Gastrocnemius medialis (tissue), 4 donors: ENCODE measurements around the gene PPY. TPM values are rescaled to one million over a fixed set of nuclear protein-coding genes. Genes with fewer than 3 reads are reported as not detected.

ENCODE experiments used
- ATAC-seq, 2 donors: fragments of 150-250 bp; one replicate each; pipeline ENCODE4 v1.9.1; 2016
- DNase-seq, 2 donors: peaks; one replicate each; pipeline ENCODE4 v3.0.0-alpha.2; 2019
- H3K27ac ChIP-seq, 4 donors: fragments of 200-600 bp; sonication (generic); 1 replicate in 1 of 4; 2 replicates in 3 of 4; pipeline ENCODE4 v1.5.1; 2016 to 2018; ENCODE audit warnings: mild to moderate bottlenecking in 2 of 4, moderate library complexity in 1 of 4
- H3K27me3 ChIP-seq, 3 donors: fragments of 200-600 bp; sonication (generic) in 2 of 3; 1 replicate in 1 of 3; 2 replicates in 2 of 3; pipeline versions ENCODE4 v1.5.1 to v1.6.0; 2016 to 2019; ENCODE audit warnings: mild to moderate bottlenecking in 1 of 3, moderate library complexity in 1 of 3
- H3K36me3 ChIP-seq, 2 donors: fragments of 200-600 bp; sonication (generic) in 1 of 2; one replicate each; pipeline ENCODE4 v1.5.1; 2017 to 2018
- H3K4me1 ChIP-seq, 2 donors: fragments of 200-600 bp; sonication (generic) in 1 of 2; one replicate each; pipeline ENCODE4 v1.5.1; 2016 to 2017; ENCODE audit warnings: mild to moderate bottlenecking in 2 of 2
- H3K4me3 ChIP-seq, 4 donors: fragments of 200-600 bp; sonication (generic) in 3 of 4; 1 replicate in 1 of 4; 2 replicates in 3 of 4; pipeline ENCODE4 v1.5.1; 2016 to 2019; ENCODE audit warnings: mild to moderate bottlenecking in 2 of 4
- H3K9me3 ChIP-seq, 3 donors: fragments of 200-600 bp; sonication (generic) in 2 of 3; 1 replicate in 1 of 3; 2 replicates in 2 of 3; pipeline ENCODE4 v1.5.1; 2016 to 2019
- CTCF ChIP-seq, 5 experiments: fragments of 450-650 bp in 3 of 5; fragments of 200-600 bp in 2 of 5; sonication (generic) in 2 of 5; IDR thresholded peaks in 4 of 5; conservative IDR thresholded peaks in 1 of 5; 1 replicate in 4 of 5; 2 replicates in 1 of 5; pipeline ENCODE4 v1.5.1; 2016 to 2019; ENCODE audit warnings: antibody characterized with exemption in 5 of 5, mild to moderate bottlenecking in 3 of 5, moderate library complexity in 3 of 5
- POLR2A ChIP-seq, 2 donors: fragments of 450-650 bp; IDR thresholded peaks; one replicate each; pipeline ENCODE4 v1.6.1; 2017; ENCODE audit warnings: antibody characterized with exemption in 2 of 2, mild to moderate bottlenecking in 2 of 2, moderate library complexity in 2 of 2
- in situ Hi-C, 4 donors: fragments of 200-750 bp; cut with MboI; loops; one replicate each; pipeline versions ENCODE4 v1.15.0 to v1.8.0; 2017; ENCODE audit warnings: low sequenced_read_pairs in 4 of 4
- intact Hi-C: fragments of 100-400 bp; cut with DNase I; formaldehyde crosslinking; loops from one replicate; pipeline ENCODE4 v1.15.1; 2023; ENCODE audit warnings: low total_unique reads
- total RNA-seq, 4 donors: library from RNA; depleted of rRNA; stranded (reverse); fragments of >200 nt; gene quantifications; one replicate each; pipeline versions ENCODE4 v1.1.0 to v1.2.3, GENCODE V29; 2016

Gene PPY
- total RNA-seq, 4 donors from 2014 or later: not detected

GRCh38 chr17:43907425-43907981 is 34.8 kb downstream of the PPY start, which contains the start of gene MPP2:
MPP2 (minus strand) TSS chr17:43907536; CDS start chr17:43904460, 3,076 bp downstream.
- Histone ChIP-seq H3K9me3 (no peaks in the 10 kb centered on the region), H3K36me3 (no peaks in the 10 kb centered on the region), H3K4me3 (peak within 1 kb of the TSS; percentile 51 to 78 (median 66)), H3K27me3 (peaks cover 39 to 50% (median 50%) of the 10 kb centered on the region in 3 donors), H3K4me1 (peaks cover 10 to 29% of the 10 kb centered on the region in 2 donors), H3K27ac (peak within 1 kb of the TSS; percentile 61 to 77 (median 74))
- intact Hi-C loops: no loop called here
- peak; percentile 46 to 53 for ATAC-seq
- DNase-seq: peak in 1 of 2 donors; percentile 33
- in situ Hi-C loops: loop anchor here in 1 of 4 donors (25.0 kb wide), 1 partner anchor 255 kb away; the partner anchor contains the start of gene ASB16
- TF ChIP-seq CTCF (IDR thresholded peaks at IDR 0.05 in 4 of 5, conservative IDR thresholded peaks at IDR 0.05 in 1 of 5) (peak in 3 of 5 experiments; percentile 12 to 49 (median 41)), POLR2A (IDR thresholded peaks at IDR 0.05) (peak in 1 of 2 donors; percentile 40)

DNA sequence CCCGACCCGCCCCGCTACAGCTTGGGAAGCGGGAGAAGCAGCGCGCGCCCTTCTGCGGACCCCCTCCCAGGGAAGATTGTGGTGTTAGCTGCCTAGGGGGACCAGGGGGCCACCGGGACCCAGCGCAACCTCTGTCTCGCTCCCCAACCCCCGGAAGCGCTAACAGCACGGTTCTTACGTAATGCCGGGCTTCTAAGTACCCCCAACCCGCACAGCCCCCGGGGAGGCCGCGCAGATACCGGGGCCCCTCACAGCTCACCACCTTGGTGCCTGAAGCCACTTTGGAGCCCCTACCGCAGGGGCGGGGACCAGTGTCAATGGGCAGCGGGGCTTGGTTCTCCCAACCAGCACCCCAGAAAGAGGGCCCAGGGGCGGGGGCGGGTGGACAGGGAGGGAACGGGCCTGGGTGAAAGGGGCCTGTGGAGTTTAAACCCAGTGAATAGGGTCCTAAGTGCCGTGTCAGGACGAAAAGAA is 35.3 kb downstream of the PPY start:
- peak overlapping the region; percentile 61 to 77 (median 74) for H3K27ac ChIP-seq
- H3K27me3 ChIP-seq: peaks cover 39 to 50% (median 50%) of the 10 kb centered on the region in 3 donors
- H3K36me3 ChIP-seq: no peaks in the 10 kb centered on the region
- TF ChIP-seq POLR2A (IDR thresholded peaks at IDR 0.05) (no peak), CTCF (IDR thresholded peaks at IDR 0.05 in 4 of 5, conservative IDR thresholded peaks at IDR 0.05 in 1 of 5) (no peak)
- in situ Hi-C loops: loop anchor here in 1 of 4 donors (25.0 kb wide), 1 partner anchor 255 kb away; the partner anchor contains the start of gene ASB16
- ATAC-seq (no peak), DNase-seq (no peak)
- peaks cover 10 to 29% of the 10 kb centered on the region in 2 donors for H3K4me1 ChIP-seq
- peak overlapping the region; percentile 51 to 78 (median 66) for H3K4me3 ChIP-seq
- intact Hi-C loops: no loop called here
- H3K9me3 ChIP-seq: no peaks in the 10 kb centered on the region

DNA sequence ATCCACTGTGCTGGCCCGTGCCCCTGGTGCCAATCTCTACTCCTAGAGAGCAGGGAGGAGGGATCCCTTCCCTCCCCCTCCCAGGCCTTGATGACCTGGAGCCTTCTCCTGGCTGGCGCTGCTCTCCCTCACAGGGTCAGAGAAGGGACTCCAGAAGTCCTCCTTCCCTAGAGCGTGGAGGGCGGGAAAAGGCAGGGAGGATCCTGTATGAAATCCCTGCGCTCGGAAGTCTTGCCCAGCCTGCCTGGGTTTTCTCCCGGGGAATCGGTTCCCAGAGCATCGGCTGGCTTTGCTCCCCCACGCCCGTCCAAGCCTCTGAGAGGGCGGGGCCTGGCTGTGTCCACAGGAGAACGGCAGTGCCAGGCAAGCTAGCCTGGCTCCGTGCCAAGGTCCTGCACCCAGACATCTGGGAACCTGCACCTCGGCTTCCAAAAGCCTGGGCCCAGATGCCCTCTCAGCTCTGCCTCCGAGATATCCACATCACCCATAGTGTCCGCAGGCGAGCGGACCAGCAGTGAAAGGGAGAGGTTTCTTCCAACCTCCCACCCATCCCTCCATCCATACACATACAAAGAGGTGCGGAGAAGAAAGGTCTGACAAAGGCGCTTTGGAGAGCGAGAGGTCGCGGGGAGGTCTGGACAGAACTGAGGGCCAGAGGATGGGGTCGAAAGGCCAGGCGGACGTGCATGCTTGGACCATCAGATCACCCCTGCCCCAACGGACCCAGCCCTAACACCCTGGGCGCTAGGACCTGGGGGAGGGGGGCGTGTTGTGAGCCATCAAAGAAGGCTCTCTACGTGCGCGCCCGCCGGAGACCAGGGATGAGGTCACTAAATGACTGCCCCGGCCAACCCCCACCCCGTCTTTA is 36.1 kb downstream of the PPY start:
- in situ Hi-C loops (loop anchor here in 1 of 4 donors (25.0 kb wide), 1 partner anchor 256 kb away; the partner anchor contains the start of gene ASB16), intact Hi-C loops (no loop called here)
- peak overlapping the region; percentile 61 to 77 (median 74) for H3K27ac ChIP-seq
- no peaks in the 10 kb centered on the region for H3K9me3 ChIP-seq
- DNase-seq (peak; percentile 32 to 44), ATAC-seq (peak; percentile 9 to 51)
- H3K27me3 ChIP-seq: peaks cover 39 to 50% (median 50%) of the 10 kb centered on the region in 3 donors
- H3K4me3 ChIP-seq: peak overlapping the region; percentile 51 to 78 (median 66)
- no peak for TF ChIP-seq CTCF (IDR thresholded peaks at IDR 0.05 in 4 of 5, conservative IDR thresholded peaks at IDR 0.05 in 1 of 5)
- TF ChIP-seq POLR2A (IDR thresholded peaks at IDR 0.05): no peak
- H3K36me3 ChIP-seq: no peaks in the 10 kb centered on the region
- peaks cover 10 to 29% of the 10 kb centered on the region in 2 donors for H3K4me1 ChIP-seq

GRCh38 chr17:43905400-43905984 is 36.8 kb downstream of the PPY start:
- peak overlapping the region in 2 of 4 donors; percentile 58 to 78 for H3K4me3 ChIP-seq
- DNase-seq (no peak), ATAC-seq (no peak)
- H3K4me1 ChIP-seq: peaks cover 10 to 33% of the 10 kb centered on the region in 2 donors
- intact Hi-C loops: no loop called here
- H3K27me3 ChIP-seq: peaks cover 39 to 50% (median 50%) of the 10 kb centered on the region in 3 donors
- no peak for TF ChIP-seq CTCF (IDR thresholded peaks at IDR 0.05 in 4 of 5, conservative IDR thresholded peaks at IDR 0.05 in 1 of 5)
- no peaks in the 10 kb centered on the region for H3K9me3 ChIP-seq
- no peak overlapping the region for H3K27ac ChIP-seq
- H3K36me3 ChIP-seq: no peaks in the 10 kb centered on the region
- in situ Hi-C loops: loop anchor here in 1 of 4 donors (25.0 kb wide), 1 partner anchor 257 kb away; the partner anchor contains the start of gene ASB16
